SJCRH30 (cell line): Measurements from ENCODE around the gene BHLHE41. TPM values are rescaled to one million over a fixed set of nuclear protein-coding genes. Genes with fewer than 3 reads are reported as not detected.

Experiments
- DNase-seq, 2 experiments: peaks; one replicate each; pipeline ENCODE4 v3.0.0-alpha.2; 2015 to 2020
- H3K27ac ChIP-seq: fragments of 250-450 bp; sonication (Bioruptor Pico); 2 replicates; pipeline ENCODE4 v1.5.1; 2020; ENCODE audit warnings: mild to moderate bottlenecking, moderate library complexity
- H3K27me3 ChIP-seq: fragments of 250-450 bp; sonication (Bioruptor Pico); 2 replicates; pipeline ENCODE4 v1.5.1; 2020; ENCODE audit warnings: mild to moderate bottlenecking, moderate library complexity
- H3K36me3 ChIP-seq: fragments of 250-450 bp; sonication (Bioruptor Pico); 2 replicates; pipeline ENCODE4 v1.5.1; 2020; ENCODE audit warnings: mild to moderate bottlenecking, moderate library complexity
- H3K4me1 ChIP-seq: fragments of 250-450 bp; sonication (Bioruptor Pico); 2 replicates; pipeline ENCODE4 v1.5.1; 2020; ENCODE audit warnings: mild to moderate bottlenecking, moderate library complexity
- H3K4me3 ChIP-seq: fragments of 250-450 bp; sonication (Bioruptor Pico); 2 replicates; pipeline ENCODE4 v1.5.1; 2020; ENCODE audit warnings: mild to moderate bottlenecking, moderate library complexity
- H3K9me3 ChIP-seq: fragments of 250-450 bp; sonication (Bioruptor Pico); replicated peaks from 2 replicates; pipeline ENCODE4 v1.5.1; 2020; ENCODE audit warnings: mild to moderate bottlenecking, moderate library complexity
- total RNA-seq: library from RNA; depleted of rRNA; stranded (reverse); fragments of >200 nt; shearing (Covaris generic); gene quantifications from 2 replicates; pipeline ENCODE4 v1.2.3, GENCODE V29; 2014; rRNA removed

BHLHE41 gene
- total RNA-seq, 1 experiment from 2014 or later = 4.1 TPM

DNA sequence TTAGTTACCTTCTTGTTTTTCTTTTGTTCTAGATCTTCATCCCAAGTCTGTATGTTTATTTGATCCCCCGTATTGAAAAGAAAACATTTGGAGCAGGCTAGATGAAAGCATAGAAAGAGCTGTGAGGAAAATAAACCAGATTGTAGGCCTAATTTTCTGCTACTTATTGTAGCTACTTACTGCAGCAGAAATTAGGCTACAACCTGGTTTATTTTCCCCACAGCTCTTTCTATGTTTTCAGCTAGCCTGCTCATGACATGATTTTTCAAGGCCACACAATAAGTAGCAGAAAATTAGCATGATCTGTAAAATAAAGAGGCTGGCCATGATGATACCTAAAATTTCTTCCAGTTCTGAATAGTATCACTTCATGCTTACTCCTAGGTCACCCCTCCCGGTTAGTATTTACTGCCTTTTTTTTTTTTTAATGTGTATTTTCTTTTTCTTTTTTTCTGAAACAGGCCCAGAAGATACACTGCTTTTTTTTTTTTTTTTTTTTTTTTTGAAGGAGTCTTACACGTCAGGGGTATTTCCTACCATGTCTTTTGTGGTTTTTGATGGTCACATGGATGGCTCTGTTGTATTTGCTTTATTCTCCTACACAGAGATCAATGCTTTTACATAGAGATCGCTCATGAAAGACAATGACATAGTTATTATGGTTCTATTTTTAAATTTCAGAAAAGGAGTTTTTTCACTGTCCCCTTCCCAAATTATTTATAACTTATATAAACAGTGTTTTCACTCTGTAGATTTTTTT, 32.3 kb downstream of the BHLHE41 start:
- peaks cover 8% of the 10 kb centered on the region; the same call in 1 of the 2 replicates for H3K4me1 ChIP-seq
- H3K4me3 ChIP-seq = no peak overlapping the region
- no peaks in the 10 kb centered on the region for H3K9me3 ChIP-seq
- no peaks in the 10 kb centered on the region for H3K27me3 ChIP-seq
- no peaks in the 10 kb centered on the region for H3K36me3 ChIP-seq
- H3K27ac ChIP-seq = no peak overlapping the region
- DNase-seq = no peak

DNA sequence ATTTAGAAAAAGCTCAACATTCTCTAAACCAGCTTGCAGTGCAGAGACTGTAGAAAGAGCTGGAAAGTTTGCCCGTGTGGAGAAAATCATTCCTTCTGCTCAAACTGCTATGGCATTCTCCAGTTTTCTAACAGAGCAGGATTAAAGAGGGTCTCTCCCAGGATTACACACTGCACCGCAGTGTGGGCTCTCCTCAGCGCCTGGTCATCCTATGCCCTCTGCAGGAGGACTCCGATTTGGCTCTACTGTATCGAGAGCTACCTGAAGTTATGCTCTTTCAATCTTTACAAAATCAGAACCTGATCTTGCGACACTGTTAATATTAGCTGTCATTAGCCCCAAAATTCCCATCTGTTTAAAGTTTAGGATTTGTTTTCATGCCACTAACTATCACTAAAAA, 33.0 kb downstream of the BHLHE41 start:
- peak in 1 of 2 experiments; percentile 16 for DNase-seq
- Histone ChIP-seq H3K36me3 (no peaks in the 10 kb centered on the region), H3K27ac (no peak overlapping the region), H3K27me3 (no peaks in the 10 kb centered on the region), H3K9me3 (no peaks in the 10 kb centered on the region), H3K4me1 (peaks cover 8% of the 10 kb centered on the region; the same call in 1 of the 2 replicates), H3K4me3 (no peak overlapping the region)

DNA sequence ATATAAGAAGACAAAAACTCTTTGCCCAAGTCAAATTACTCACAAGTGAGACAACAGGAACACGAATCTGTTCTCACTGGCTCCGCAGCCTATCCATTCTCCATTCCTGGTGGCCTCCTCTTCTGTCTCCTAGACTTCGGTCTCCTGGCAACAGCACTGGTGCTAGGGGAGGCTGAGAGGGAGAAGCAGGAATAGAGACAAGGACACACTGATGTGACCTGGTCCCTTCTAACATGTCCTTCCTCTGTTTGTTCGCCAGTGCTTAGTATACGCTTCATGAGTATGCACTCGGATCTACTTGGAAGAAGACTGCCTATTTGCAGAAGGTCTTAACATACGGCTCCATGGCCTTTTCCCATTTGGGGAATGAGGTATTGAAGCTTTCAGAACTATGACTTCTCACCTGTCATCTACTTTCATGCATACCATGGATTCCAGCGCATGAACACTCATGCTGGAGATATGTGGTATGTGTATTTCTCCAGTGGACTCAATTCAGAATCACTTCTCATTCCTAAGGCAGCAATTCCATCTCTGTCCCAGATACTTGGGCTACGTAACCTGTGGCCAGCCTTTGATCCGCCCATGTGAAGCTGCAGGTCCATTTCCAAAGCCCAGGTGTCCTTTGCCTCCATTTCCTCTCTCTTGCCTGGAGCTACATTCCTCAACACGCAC, 33.9 kb downstream of the BHLHE41 start:
- no peak overlapping the region for H3K4me3 ChIP-seq
- no peak overlapping the region for H3K27ac ChIP-seq
- no peaks in the 10 kb centered on the region for H3K36me3 ChIP-seq
- no peak for DNase-seq
- H3K27me3 ChIP-seq = no peaks in the 10 kb centered on the region
- no peaks in the 10 kb centered on the region for H3K9me3 ChIP-seq
- H3K4me1 ChIP-seq = peaks cover 8% of the 10 kb centered on the region; the same call in 1 of the 2 replicates

DNA sequence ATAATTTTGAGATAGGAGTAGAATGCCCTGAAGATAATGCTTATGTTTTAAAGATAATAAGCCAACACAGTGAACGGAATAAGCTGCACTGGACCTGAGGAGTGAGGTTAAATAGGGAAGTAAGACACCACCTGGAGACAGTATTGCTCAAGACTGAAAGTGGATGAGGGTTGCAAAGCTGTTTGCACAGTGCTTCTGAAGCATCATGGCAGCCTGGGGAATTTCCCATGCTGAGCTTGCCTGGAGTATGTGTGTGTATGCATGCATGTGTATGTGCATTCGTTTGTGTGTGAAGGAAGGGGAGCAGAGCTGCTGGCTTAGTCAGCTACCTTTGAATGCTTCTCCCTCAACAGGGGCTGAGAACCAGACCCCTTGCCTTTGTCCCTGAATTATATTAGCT, 35.8 kb downstream of the BHLHE41 start:
- H3K27me3 ChIP-seq = no peaks in the 10 kb centered on the region
- peaks cover 8% of the 10 kb centered on the region; the same call in 1 of the 2 replicates for H3K4me1 ChIP-seq
- no peak overlapping the region for H3K4me3 ChIP-seq
- no peak overlapping the region for H3K27ac ChIP-seq
- no peaks in the 10 kb centered on the region for H3K36me3 ChIP-seq
- DNase-seq = no peak
- H3K9me3 ChIP-seq = no peaks in the 10 kb centered on the region

DNA sequence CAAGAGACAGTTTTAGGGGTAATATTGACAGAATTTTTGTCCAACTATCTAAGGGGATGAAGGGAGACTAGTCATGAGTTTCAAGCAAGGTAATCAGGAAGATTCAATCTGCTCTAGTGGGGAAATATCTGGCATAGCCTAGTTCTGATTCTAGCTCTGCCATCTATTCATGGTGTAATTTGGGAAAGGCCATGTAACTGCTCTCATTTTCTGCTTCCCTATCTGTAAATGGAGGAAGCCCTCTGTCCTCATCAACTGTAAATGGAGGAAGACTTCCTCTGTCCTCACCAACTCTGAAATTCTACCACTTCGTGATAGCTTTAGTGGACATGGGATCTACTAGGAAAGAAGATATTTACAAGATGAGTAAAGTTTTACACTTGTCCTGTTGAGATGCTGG, 37.9 kb downstream of the BHLHE41 start:
- no peak overlapping the region for H3K4me3 ChIP-seq
- no peaks in the 10 kb centered on the region for H3K27me3 ChIP-seq
- H3K36me3 ChIP-seq = no peaks in the 10 kb centered on the region
- H3K27ac ChIP-seq = no peak overlapping the region
- H3K4me1 ChIP-seq = peaks cover 8% of the 10 kb centered on the region; the same call in 1 of the 2 replicates
- H3K9me3 ChIP-seq = no peaks in the 10 kb centered on the region
- DNase-seq = no peak

DNA sequence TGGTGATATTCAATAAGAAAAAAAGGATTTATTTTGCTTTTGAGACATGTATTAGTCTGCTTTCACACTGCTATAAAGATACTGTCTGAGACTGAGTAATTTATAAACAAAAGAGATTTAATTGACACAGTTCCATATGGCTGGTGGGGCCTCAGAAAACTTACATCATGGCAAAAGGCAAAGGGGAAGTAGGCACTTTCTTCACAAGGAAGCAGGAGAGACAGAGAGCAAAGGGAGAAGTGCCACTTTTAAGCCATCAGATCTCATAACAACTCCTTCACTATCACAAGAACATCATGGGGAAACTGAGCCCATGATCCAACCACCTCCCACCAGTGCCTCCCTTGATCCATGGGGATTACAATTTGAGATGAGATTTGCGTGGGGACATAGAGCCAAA, 43.9 kb downstream of the BHLHE41 start:
- Histone ChIP-seq H3K4me1 (no peaks in the 10 kb centered on the region), H3K27me3 (no peaks in the 10 kb centered on the region), H3K36me3 (no peaks in the 10 kb centered on the region), H3K4me3 (no peak overlapping the region), H3K27ac (no peak overlapping the region), H3K9me3 (0 out of 2 replicates have a peak, but pooled peaks cover 2% of the 10 kb centered on the region)
- no peak for DNase-seq

DNA sequence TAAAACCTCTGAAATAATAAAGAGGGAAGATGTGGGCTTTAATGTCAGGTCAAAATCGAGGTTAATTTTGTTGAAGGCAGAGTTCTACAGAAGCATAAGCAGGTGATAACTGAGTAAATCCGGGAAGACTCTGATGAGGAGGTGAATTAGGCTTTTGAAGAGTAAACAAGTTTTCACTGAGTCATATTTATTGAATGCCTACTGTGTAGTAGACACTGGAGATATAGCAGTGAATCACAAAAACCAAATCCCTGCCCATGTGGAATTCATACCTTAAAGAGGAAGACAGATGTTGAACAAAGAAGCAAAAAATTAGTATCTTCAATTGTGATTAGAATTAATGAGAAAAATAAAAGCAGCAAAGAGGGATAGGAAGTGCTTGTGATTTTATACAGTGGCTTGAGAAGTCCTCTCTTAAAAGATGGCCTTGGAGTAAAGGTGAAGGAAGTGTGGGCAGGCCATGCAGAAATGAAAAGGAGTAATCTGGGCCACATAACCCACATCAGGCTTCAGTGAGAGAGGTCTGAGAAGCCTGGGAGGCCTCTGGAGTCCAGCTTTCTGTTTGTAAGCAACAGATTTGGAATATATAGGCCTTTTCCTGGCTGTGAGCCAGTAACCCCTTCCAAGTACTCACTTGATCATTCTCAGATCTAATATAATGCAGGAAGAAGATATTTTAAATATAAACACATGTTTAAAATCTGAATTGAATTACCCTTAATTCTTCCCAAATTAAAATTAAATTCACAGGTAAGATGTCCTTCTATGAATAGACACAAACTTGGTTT, 46.7 kb downstream of the BHLHE41 start:
- no peak for DNase-seq

More for the DNA sequence above, 46.7 kb downstream of the BHLHE41 start:
- Histone ChIP-seq H3K27ac (no peak overlapping the region), H3K4me3 (no peak overlapping the region), H3K27me3 (no peaks in the 10 kb centered on the region), H3K4me1 (no peaks in the 10 kb centered on the region), H3K9me3 (0 out of 2 replicates have a peak, but pooled peaks cover 2% of the 10 kb centered on the region), H3K36me3 (no peaks in the 10 kb centered on the region)

Other genes with a start within 250 kb of the BHLHE41 start
- 22.4 and 24.5 TPM in 2 replicates for gene RASSF8, start 166.4 kb downstream of the BHLHE41 start, total RNA-seq
- 2.8 and 4.0 TPM in 2 replicates for gene SSPN, start 70.5 kb upstream of the BHLHE41 start, total RNA-seq